Suppressor macrophage treated with lipopolysaccharide for 4 hours (primary cell): ENCODE measurements around the gene STAP2.

Experiments
- DNase-seq: peaks from one replicate; pipeline ENCODE4 v3.0.0-alpha.2; 2020

Gene STAP2

DNA sequence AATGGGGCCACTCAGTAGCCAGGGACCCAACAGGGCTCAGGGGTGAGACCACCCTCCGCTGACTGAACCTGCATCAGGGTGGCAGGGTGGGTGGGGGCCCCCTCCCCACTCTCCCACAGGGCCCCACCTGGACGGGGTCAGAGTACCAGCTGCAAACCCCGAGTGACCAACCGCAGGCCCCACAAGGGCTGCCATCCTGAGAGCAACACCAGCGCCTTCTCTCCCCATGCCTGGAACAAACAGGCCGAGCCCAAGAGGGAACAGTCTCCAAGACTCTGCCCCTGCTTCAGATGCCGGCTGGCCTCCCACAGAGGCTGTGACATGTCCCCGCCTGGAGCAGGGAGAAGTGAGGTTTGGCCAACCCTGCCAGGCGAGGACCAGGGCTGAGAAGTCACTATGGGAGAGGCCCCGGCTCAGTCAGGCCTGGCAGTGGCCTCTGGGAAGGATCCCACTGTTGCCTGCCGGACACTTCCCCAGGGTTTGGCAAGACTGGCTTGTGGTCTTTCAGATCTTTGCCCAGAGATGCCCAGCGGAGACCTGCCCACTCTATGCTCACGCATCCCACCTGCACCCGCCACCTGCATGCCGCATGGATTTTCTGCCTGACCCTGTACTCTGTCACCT, 31.9 kb upstream of the STAP2 start:
- no peak for DNase-seq

DNA sequence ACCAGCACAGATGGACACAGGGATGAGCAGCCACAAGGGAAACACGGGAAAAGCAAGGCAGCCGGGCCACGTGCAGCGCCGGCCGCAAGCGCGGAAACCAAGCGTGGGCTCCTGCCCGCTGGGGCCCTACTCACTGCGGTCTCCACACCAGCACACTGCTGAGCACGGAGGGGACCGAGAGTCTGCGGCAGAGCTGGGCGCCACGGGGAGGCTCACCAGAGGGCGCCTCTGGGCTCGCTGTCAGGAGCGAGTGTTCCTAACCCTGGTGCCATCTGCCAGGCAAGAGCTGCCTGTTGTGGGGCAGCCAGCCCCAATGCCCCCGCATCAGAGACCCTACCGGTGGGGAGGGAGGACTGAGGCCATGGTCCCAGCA, 31.2 kb upstream of the STAP2 start:
- DNase-seq, result peak; percentile 84

DNA sequence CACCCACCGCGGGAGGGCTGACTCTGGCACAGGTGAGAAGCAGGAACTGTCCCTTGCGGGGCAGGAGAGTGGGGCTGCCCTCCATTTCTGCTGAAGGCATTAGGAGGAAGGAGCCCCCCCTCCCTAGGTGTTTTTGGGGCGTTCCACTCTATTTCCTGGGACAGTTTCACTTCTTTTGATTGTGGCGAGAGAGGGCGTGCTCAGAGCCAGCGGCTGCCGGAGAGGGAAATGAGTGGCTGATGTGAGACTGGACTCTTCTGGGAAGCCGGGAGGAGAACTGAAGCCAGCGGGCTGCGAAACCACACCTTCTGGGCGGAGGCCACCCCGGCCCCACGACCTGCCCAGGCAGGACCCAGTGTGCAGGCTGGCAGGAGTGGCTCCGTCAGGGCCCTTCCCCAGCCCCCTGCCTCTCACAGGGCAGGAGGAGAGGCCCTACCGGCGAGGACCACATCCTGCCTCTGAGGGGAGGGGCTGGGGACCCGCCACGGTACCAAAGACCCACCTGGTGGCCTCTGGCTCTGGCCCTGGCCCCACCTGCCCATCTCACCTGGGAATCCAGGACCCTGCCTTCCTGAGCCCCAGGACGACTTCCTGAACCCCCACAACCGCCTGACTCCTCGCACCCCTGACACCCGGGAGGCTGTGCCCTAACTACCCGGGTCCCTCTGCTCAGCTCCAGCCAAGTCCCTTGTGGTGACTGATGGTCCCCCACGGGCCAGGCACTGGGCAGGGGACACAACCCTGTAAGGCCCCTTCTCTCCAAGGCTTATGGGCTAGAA, 30.7 kb upstream of the STAP2 start:
- peak; percentile 90 for DNase-seq

DNA sequence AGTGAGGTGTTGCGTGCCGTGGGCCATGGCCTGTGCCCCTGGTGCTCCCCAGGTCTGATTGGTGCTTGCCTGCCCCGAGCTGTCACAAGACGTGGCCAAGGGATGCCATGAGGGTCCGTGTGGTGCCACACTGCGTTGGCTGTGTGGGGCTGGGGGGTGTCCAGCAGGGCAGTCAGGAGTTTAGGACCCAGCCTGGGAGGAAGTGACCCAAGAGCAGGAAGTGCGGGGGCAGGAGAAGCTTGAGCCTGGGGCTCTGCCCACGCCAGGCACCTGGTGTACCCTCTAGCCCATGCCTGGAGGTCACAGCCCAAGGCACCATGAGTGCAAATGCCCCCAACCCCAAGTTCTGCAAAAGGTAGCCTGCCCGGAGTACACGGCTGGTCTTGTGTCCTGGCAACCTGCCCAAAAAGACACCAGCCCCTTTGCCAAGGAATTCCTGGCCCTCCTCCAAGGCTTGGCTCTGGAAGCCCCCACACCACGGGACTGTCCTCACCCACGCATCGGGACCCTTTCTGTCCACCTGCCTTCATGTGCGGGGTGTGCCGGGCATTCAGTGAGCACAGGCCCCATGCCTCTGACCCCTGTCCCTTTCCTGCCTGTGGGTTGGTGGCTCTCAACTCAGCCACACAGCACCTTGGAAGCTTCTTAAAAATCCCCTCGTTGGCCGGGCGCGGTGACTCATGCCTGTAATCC, 29.6 kb upstream of the STAP2 start:
- DNase-seq, result peak; percentile 27

DNA sequence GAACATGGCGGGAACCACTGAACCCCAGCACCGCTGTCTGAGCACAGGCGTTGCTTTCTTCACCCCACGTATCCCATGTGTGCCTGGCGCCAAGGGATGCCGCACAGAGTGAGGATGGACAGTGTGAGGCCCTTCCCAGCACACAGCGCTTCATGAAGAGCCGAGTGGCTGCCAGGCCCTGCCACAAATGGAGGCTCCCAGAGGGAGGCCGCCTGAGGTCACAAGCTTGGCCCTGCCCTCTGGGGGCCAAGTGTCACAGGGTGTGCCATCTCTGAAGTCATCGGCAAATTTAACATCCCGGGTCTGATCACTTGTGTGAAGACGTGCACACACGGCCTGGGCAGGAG, 29.1 kb upstream of the STAP2 start:
- peak; percentile 25 for DNase-seq

- DNase-seq, result no peak
These were observed 28.7 kb upstream of the STAP2 start for GRCh38 chr19:4367336-4367723.

DNA sequence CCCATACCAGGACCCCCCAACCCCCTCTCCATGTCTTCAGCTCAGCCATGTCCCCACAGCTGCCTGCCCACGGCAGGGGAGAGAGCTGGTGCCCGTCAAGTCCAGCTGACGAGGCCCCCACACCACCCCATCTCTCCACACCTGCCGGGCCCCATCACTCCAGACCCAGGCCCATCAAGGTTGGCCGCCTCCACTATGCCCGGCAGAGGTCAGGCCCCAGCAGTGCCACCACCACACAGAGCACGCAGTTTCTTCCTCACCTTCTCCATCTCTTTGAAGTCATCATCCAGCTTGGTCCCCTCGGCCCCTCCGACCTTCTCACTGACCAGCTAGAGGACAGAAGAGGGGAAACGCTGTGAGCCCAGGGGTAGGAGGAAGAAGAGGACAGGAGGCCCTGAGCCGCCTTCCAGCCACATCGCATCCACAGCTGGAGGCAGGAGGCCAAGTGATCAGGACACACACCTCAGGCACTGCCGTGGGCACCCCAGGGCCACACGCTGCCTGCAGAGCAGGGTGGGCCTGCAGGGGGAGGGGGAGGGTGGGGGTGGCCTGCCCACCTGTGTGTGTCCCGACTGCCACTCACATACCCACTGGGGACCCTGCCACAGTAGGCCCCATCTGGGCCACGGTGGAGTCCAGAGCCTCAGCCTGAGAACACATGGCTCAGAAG, 28.2 kb upstream of the STAP2 start:
- no peak for DNase-seq

DNA sequence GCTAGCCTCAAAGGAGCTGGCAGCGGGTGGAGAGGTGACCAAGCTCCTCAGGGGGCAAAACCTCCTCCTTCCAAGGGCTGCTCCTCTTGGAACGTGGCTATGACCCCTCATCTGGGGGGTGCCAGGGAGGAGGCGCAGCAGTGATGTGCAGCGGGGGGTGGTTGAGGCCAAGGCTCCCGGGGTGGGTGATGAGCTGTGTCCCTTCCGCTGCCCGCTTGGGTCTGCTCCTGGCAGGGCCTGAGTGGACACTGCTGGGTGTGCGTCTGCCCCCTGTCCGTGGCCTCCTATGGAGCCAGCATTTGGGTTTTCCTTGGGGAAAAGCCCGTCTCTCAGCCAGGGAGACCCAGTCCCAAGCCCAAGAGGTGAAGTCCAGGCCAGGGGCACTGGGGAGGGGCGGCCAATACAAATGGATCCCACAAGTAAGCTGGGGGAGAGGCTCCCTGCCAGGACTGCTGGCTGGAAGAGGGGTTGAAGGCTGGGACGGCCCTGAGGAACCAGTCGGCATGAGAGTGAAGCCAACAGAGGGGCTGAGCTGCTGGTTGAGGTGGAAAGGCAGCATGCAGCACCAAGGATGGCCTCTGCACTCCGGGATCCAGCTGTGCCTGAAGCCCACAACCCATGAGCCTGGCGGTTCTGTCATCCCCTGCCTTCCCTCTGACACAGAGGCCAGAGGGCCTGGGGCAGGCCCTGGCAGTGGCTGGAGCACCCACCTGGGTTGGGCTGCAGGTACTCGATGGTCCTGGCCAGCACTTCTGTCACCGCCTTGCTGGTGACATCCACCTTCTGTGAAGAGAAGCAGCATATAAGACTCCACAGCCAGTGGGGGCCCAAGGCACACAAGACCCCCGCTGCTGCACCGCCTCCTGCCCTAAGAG, 27.4 kb upstream of the STAP2 start:
- DNase-seq, result no peak

DNA sequence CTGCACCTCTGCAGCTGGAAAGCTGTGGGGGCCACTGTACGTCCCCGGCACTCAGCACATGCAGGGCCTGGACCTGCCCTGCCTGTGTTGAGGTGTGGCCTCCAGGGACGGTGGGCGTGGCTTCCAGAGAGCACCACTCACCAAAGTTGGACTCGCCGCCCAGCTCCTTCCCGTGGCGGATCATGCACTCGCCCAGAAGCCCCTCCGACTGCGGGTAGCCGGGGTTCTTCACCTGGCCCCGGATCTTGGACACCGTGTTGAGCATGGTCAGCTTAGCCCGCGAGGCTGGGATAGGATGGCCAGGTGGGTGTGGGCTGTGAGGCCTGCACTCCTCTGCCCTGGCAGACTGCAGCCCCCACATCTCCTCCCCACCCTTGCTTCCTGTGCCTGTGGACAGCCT, 26.7 kb upstream of the STAP2 start:
- no peak for DNase-seq

DNA sequence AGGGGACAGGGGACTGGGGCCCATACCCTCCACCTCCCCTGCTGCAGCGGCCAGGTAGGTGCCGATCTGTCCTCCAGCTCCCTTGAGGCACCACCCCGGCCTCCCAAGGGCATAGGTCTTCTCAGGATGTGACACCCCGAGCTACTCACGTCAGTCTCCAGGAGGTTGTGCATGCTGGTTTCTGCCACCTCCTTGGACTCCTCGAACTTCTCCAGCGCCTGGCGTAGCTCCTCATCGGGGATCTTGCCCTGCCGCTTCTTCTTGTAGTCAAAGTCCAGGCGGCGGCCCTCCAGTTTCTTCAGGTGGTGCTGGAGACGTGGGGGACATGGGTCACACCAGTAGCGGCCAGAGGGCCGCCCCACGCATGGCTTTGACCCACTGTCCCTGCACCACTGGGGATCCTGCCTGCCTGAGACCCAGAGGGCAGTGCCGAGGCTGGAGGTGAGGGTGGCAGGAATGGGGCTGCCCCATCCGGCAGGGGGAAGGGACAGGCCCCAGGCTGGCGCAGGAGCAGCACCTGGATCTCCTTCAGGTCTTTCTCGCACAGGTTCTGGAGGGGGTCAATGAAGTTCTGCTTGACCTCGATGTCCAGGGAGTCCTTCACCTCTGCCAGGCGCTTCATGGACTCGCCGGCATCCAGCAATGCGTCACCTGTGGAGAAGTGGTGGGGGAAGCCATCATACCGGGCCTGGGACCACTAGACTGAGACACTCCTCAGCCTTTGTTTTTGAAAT, 25.1 kb upstream of the STAP2 start:
- no peak for DNase-seq

DNA sequence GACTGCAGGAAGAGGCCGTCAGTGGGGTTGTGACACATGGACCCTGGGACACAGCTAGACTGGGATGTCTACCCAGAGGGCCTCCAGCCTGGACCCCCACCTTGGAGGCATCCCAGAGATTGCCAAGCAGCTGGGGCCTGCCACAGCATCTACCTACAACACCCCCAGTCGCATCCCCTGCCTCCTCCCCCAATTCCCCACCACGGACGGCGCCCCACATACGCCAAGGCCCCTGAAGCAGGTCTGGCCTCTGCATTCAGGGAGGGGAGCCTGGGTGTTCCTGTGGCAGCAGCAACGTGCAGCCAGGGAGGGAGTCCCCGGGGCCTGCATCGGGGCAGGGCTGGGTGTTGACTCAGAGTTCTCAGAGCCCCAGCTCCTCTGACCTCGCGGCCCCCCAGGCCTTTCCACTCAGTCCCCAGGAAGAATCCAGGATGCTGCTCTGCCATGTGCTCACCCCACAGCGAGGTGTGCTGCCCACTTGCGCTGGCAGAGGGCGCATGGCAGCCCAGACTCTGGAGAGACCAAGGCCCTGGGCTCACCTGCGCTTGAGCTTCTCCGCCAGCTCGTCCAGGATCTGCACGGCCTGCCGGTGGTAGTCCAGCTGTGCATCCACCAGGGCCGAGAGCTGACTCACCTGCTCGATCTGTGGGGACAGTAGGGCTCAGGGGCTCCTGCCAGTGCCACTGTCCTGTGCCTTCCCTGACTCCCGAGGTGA, 24.4 kb upstream of the STAP2 start:
- DNase-seq, result no peak

DNA sequence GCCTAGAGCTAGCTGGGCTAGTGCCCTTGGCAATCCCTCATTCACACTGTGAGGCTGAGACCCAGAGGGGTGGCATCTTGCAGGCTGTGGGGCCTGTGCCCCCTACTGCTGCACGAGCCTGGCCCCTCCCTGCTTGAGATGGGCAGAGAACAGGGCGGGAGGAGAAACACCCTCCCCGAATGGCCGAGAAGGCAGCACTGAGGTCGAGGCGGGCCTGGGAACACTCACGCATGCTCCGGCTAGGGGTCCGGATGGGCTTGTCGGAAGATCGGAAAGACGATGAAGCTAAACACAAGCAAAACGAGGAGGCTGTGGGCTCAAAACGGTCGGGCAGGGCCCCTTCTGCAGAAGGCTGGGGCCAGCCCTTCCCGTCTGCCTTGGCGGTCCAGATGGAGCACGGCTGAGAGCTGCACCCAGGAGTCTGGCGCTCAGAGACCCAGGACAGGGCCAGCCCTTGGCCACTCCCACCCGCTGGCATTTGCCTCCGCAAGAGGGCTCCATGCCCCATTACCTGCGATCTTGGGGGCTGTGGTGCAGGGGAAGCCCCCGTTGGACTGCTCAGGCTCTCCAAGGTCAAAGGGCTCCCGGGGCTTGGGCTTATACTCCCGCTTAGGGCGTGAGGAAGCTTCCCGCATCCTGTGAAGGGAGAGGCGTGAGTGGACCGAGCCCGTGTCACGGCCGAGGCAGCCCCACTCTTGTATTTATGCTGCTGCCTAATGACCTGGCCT, 23.6 kb upstream of the STAP2 start:
- no peak for DNase-seq

- DNase-seq, result no peak
These were observed 22.8 kb upstream of the STAP2 start for GRCh38 chr19:4361152-4362046.

GRCh38 chr19:4360641-4361151, 22.1 kb upstream of the STAP2 start:
- DNase-seq, result no peak

GRCh38 chr19:4360081-4360569, 21.5 kb upstream of the STAP2 start:
- DNase-seq, result no peak

- no peak for DNase-seq
These were observed 21.0 kb upstream of the STAP2 start for GRCh38 chr19:4359627-4360000.

DNA sequence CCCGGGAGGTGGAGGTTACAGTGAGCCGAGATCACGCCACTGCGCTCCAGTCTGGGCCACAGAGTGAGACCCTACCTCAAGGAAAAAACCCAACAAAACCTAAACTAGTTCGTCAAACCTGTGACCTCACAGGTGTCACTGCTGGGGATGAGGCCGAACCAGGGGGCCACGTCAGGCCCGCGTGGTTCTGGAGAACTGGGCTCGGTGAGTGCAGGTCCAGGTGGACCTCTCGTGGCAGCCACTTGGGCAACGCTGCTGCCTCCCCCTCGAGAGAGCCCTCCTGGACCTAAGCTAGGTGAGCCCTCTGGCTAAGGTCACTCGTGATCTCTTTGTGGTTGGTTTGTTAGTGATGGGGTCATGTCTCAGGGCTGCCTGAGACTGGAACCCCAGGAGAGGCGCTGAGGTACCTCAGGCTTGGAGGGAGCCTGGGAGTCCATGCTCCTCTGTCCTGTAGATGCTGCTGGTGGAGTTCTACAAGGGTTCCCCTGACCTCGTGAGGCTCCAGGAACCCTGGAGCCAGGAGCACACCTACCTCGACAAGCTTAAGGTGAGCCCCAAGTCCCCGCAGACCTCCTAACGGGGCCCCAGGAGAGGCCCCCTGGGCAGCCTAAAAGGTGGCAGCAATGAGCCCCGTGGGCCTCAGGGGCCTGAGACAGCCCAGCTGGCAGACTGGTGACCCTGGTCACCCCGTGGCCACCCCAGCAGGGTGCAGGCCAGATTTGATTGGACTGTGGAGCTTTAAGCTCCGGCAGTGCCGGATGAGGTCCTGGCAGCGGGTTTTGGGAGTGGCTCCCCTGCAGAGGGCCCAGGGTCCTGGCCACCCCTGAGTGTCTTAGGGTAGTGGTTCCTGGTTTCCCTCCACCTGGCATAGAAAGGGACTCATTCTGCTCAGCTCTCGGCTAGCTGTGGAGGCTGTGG, 20.3 kb upstream of the STAP2 start:
- no peak for DNase-seq

DNA sequence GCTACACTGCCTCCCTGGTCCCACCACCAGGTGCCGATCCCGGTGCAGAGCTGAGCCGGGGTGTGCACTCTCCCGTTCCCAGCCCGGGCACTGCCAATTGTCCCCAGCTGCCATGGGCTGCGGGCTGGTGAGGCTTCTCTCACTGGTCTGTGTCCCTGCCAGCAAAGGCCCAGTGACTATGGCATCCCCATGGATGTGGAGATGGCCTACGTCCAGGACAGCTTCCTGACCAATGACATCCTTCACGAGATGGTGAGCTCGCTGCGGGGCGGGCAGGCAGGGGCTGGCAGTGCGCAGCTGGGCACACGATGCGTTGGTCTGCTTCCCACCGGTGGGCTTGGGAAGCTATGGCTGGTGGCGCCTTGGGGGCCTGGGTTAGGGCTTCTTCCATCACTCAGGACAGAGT, 19.3 kb upstream of the STAP2 start:
- DNase-seq, result no peak
